Neural progenitor cell (in vitro differentiated cells): Measurements from ENCODE around the gene ZNF521. TPM values are rescaled to one million over a fixed set of nuclear protein-coding genes. Genes with fewer than 3 reads are reported as not detected.

Experiments used
- DNase-seq: peaks from one replicate; pipeline ENCODE4 v3.0.0-alpha.2; 2016; ENCODE audit warnings: low spot score
- H2AFZ ChIP-seq: fragments of 200-600 bp; sonication (generic); replicated peaks from 2 replicates; pipeline ENCODE4 v1.6.1; 2016; ENCODE audit warnings: antibody characterized with exemption
- H3F3A ChIP-seq: fragments of 200-600 bp; sonication (generic); 2 replicates; pipeline ENCODE4 v1.6.1; 2016; ENCODE audit warnings: antibody characterized with exemption, low read depth
- H3K27ac ChIP-seq: fragments of 200-600 bp; sonication (generic); 2 replicates; pipeline ENCODE4 v1.5.1; 2016; ENCODE audit warnings: mild to moderate bottlenecking
- H3K27me3 ChIP-seq: fragments of 200-600 bp; sonication (generic); 2 replicates; pipeline ENCODE4 v1.6.1; 2016; ENCODE audit warnings: mild to moderate bottlenecking, moderate library complexity
- H3K36me3 ChIP-seq: fragments of 200-600 bp; sonication (generic); 2 replicates; pipeline ENCODE4 v1.5.1; 2016
- H3K4me1 ChIP-seq: fragments of 200-600 bp; sonication (generic); 2 replicates; pipeline ENCODE4 v1.6.1; 2016; ENCODE audit warnings: mixed run types
- H3K4me2 ChIP-seq: fragments of 200-600 bp; sonication (generic); 2 replicates; pipeline ENCODE4 v1.6.1; 2016
- H3K4me3 ChIP-seq: fragments of 200-600 bp; sonication (generic); 2 replicates; pipeline ENCODE4 v1.5.1; 2016
- H3K79me2 ChIP-seq: fragments of 200-600 bp; sonication (generic); 2 replicates; pipeline ENCODE4 v1.6.1; 2016; ENCODE audit warnings: low read depth
- H3K9ac ChIP-seq: fragments of 200-600 bp; sonication (generic); 2 replicates; pipeline ENCODE4 v1.6.1; 2016
- H3K9me3 ChIP-seq: fragments of 200-600 bp; sonication (generic); 2 replicates; pipeline ENCODE4 v1.5.1; 2016; ENCODE audit warnings: low read depth
- H4K20me1 ChIP-seq: fragments of 200-600 bp; sonication (generic); 2 replicates; pipeline ENCODE4 v1.6.1; 2016; ENCODE audit warnings: low read depth
- H3K27ac Mint-ChIP-seq: 3 replicates; pipeline ENCODE4 v1.8.0; 2021; ENCODE audit warnings: mixed read lengths
- H3K27me3 Mint-ChIP-seq: 2 replicates; pipeline ENCODE4 v1.8.0; 2022; ENCODE audit warnings: low read depth, mild to moderate bottlenecking, inconsistent platforms, moderate library complexity, mixed read lengths; ENCODE audit not compliant: insufficient read depth
- H3K36me3 Mint-ChIP-seq: 3 replicates; pipeline ENCODE4 v1.8.0; 2021; ENCODE audit warnings: mixed read lengths
- H3K4me1 Mint-ChIP-seq: 3 replicates; pipeline ENCODE4 v1.8.0; 2021; ENCODE audit warnings: mixed read lengths
- H3K4me3 Mint-ChIP-seq: 3 replicates; pipeline ENCODE4 v1.8.0; 2021; ENCODE audit warnings: mild to moderate bottlenecking, moderate library complexity, mixed read lengths
- H3K9me3 Mint-ChIP-seq: 3 replicates; pipeline ENCODE4 v1.8.0; 2020; ENCODE audit warnings: mixed read lengths
- CTCF ChIP-seq: fragments of 200-600 bp; sonication (generic); IDR thresholded peaks from 2 replicates; pipeline ENCODE4 v1.5.1; 2017; ENCODE audit warnings: antibody characterized with exemption, mild to moderate bottlenecking
- EZH2 ChIP-seq: fragments of 200-600 bp; sonication (generic); IDR thresholded peaks from 2 replicates; pipeline ENCODE4 v1.6.1; 2017; ENCODE audit warnings: antibody characterized with exemption, mild to moderate bottlenecking, moderate library complexity
- EZH2phosphoT487 ChIP-seq: fragments of 200-600 bp; sonication (generic); IDR thresholded peaks from 2 replicates; pipeline ENCODE4 v1.6.1; 2017; ENCODE audit warnings: antibody characterized with exemption
- total RNA-seq: library from RNA; depleted of rRNA; stranded (reverse); fragments of >200 nt; gene quantifications from 2 replicates; pipeline ENCODE4 v1.2.3, GENCODE V29; 2015; ENCODE audit warnings: low replicate concordance

Gene ZNF521
- total RNA-seq, 1 donor from 2014 or later = 136 TPM

DNA sequence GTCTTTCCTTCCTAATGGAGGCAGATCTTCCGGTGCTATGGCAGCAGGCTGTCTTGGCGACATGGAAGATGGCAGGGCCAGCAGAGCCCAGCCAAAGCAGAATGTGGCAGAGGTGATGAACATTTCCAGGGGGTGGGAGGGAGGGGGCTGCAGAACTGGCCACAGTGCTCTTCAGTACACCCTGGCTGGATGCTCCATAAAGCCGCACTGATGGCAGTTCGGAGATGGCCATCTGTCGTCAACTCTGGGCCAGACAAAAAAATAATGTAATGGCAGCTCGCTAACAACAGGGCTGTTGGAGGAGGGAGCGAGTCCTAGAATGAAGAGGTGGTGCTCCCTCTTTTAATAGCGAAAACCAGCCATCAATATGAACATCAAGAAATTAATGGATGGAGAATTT lies 271.0 kb downstream of the ZNF521 start:
- no peaks in the 10 kb centered on the region for H3K9me3 Mint-ChIP-seq
- TF ChIP-seq CTCF (no peak), EZH2 (no peak), EZH2phosphoT487 (no peak)
- H3K36me3 Mint-ChIP-seq = peaks cover 30% of the 10 kb centered on the region
- Histone ChIP-seq H3K27me3 (no peaks in the 10 kb centered on the region), H3K27ac (peak overlapping the region; percentile 45), H3K79me2 (no peaks in the 10 kb centered on the region), H3K4me2 (no peak overlapping the region), H3K4me1 (peaks cover 60% of the 10 kb centered on the region), H3K9me3 (no peaks in the 10 kb centered on the region), H3K9ac (no peak overlapping the region), H4K20me1 (peaks cover 46% of the 10 kb centered on the region), H3F3A (peaks cover 65% of the 10 kb centered on the region), H3K36me3 (peaks cover 9% of the 10 kb centered on the region), H3K4me3 (no peak overlapping the region), H2AFZ (no peak overlapping the region)
- H3K4me3 Mint-ChIP-seq = no peak overlapping the region
- peaks cover 54% of the 10 kb centered on the region for H3K4me1 Mint-ChIP-seq
- DNase-seq = no peak
- H3K27ac Mint-ChIP-seq = peak overlapping the region; percentile 5
- H3K27me3 Mint-ChIP-seq = peaks cover 4% of the 10 kb centered on the region

GRCh38 chr18:25080211-25080610 lies 271.8 kb downstream of the ZNF521 start:
- peak overlapping the region; percentile 5 for H3K27ac Mint-ChIP-seq
- Histone ChIP-seq H3K4me3 (no peak overlapping the region), H3K4me2 (no peak overlapping the region), H3K27ac (peak overlapping the region; percentile 45), H3K27me3 (no peaks in the 10 kb centered on the region), H3F3A (peaks cover 73% of the 10 kb centered on the region), H3K4me1 (peaks cover 68% of the 10 kb centered on the region), H3K9ac (no peak overlapping the region), H4K20me1 (peaks cover 48% of the 10 kb centered on the region), H3K79me2 (peaks cover 5% of the 10 kb centered on the region), H3K9me3 (no peaks in the 10 kb centered on the region), H2AFZ (no peak overlapping the region), H3K36me3 (peaks cover 5% of the 10 kb centered on the region)
- H3K4me3 Mint-ChIP-seq = no peak overlapping the region
- no peak for TF ChIP-seq EZH2phosphoT487
- TF ChIP-seq EZH2 = no peak
- TF ChIP-seq CTCF = no peak
- H3K27me3 Mint-ChIP-seq = peaks cover 4% of the 10 kb centered on the region
- peaks cover 27% of the 10 kb centered on the region for H3K36me3 Mint-ChIP-seq
- DNase-seq = no peak
- H3K9me3 Mint-ChIP-seq = no peaks in the 10 kb centered on the region
- H3K4me1 Mint-ChIP-seq = peaks cover 61% of the 10 kb centered on the region

DNA sequence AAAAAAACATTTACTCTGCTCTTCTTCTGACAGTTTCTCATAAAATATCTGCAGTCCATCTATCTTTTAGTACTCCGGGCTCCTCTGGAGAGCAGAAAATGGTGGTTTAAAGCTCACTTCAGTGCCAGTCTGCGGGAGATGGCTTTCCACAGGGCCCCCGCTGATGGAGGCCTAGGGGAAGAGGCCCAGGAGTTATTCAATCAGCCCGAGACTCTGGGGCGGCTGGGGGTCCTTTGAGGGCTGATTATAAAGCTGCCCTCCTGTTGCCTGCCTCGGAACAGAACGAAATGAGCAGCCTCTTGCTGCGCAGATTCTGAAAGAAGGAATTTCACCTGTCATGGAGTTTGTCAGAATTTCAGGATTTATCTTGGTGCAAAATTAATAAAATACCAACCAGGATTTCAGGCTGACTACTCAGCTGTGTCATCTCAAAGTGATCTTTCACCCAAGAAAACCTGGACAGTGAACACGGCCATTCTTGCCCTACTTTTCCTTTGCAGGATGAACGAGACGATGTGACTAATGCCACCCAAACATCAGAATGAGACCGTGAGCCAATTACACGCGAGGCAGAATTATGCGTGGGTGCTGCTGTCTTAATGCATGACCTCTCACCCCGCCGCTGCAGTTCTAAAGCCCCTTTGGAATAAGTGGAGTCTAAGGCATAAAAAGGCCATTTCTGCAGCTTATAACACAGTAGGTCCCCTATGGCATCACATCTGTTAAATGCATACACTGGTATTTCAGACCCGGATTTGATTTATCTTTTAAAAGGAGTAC lies 273.8 kb downstream of the ZNF521 start:
- H3K27me3 Mint-ChIP-seq = peaks cover 2% of the 10 kb centered on the region

More for the DNA sequence above, 273.8 kb downstream of the ZNF521 start:
- peak overlapping the region; percentile 48 for H3K4me3 Mint-ChIP-seq
- Histone ChIP-seq H3K4me2 (peak overlapping the region; percentile 63), H3F3A (peaks cover 87% of the 10 kb centered on the region), H3K36me3 (no peaks in the 10 kb centered on the region), H3K4me3 (peak overlapping the region; percentile 8), H3K27ac (peak overlapping the region; percentile 89), H3K9me3 (no peaks in the 10 kb centered on the region), H3K4me1 (peaks cover 89% of the 10 kb centered on the region), H3K79me2 (peaks cover 11% of the 10 kb centered on the region), H3K9ac (no peak overlapping the region), H3K27me3 (no peaks in the 10 kb centered on the region), H2AFZ (no peak overlapping the region), H4K20me1 (peaks cover 51% of the 10 kb centered on the region)
- H3K4me1 Mint-ChIP-seq = peaks cover 80% of the 10 kb centered on the region
- no peaks in the 10 kb centered on the region for H3K9me3 Mint-ChIP-seq
- peak overlapping the region; percentile 88 for H3K27ac Mint-ChIP-seq
- DNase-seq = peak; percentile 79
- H3K36me3 Mint-ChIP-seq = peaks cover 26% of the 10 kb centered on the region
- TF ChIP-seq EZH2 (no peak), EZH2phosphoT487 (no peak), CTCF (no peak)
